SK-MEL-5 (cell line): ENCODE data around the gene PCDH18. TPM values are rescaled to one million over a fixed set of nuclear protein-coding genes. Genes with fewer than 3 reads are reported as not detected.
"Not testable (repeated sequence)": the region's sequence is repeated elsewhere in the genome, so short reads cannot be mapped to it uniquely, and the experiment has no call there.

Experiments used
- DNase-seq: peaks from one replicate; pipeline ENCODE4 v3.0.0-alpha.2; 2016; ENCODE audit warnings: low read depth, low spot score
- in situ Hi-C: cut with HindIII; loops from 2 replicates; pipeline ENCODE4 v1.10.0; 2016; ENCODE audit warnings: low sequenced_read_pairs, high pct_unique_total_duplicates, low pct_unique_long_range_greater_than_20kb
- total RNA-seq: library from RNA; depleted of rRNA; stranded (reverse); fragments of >200 nt; shearing (Covaris generic); gene quantifications from 2 replicates; pipeline ENCODE4 v1.2.3, GENCODE V29; 2014

Gene PCDH18
- total RNA-seq, 1 experiment from 2014 or later: 1.1 TPM

DNA sequence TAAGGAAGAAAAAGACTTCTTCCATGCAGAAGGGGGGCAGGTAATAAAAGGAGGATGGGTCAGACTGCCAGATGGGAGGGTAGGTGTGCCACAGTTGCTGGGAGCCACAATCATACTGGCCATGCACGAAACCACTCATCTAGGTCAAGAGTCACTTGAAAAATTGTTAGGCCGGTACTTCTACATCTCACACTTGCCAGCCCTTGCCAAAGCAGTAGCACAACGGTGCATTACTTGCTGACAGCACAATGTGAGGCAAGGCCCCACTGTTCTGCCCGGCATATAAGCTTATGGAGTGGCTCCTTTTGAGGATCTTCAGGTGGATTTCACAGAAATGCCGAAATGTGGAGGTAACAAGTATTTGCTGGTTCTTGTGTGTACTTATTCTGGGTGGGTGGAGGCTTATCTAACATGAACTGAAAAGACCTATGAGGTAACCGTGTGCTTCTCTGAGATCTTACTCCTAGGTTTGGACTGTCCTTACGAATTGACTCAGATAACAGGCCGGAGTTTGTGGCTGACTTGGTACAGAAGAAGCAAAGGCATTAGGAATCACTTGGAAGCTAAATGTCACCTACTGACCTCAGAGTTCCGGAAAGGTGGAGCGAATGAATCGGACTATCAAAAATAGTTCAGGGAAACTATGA is 48.9 kb downstream of the PCDH18 start:
- DNase-seq, in situ Hi-C loops: not testable (repeated sequence)

- in situ Hi-C loops, DNase-seq: not testable (repeated sequence)
These were observed 52.6 kb downstream of the PCDH18 start for GRCh38 chr4:137479657-137480056.

DNA sequence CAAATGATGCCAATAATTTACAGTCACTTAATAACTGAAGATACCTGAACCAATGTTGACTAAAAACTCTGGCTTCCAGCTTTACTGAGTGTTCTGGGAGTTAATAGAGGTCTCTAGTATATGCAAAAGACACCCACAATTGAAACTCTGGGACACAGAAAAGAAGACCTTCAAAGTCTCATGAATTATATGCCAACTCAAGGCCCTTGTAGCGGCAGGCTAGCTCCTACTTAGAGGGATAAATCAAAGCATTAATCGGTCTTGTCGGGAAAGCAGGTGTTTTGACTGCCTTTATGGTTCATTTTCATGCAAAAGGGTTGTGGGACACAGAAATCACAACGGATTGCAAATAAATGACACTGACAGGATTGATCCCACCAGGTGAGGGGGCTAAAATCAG is 55.9 kb downstream of the PCDH18 start:
- in situ Hi-C loops: no loop called here
- no peak for DNase-seq

- DNase-seq: no peak
- in situ Hi-C loops: no loop called here
These were observed 57.5 kb downstream of the PCDH18 start for GRCh38 chr4:137474711-137475301.

DNA sequence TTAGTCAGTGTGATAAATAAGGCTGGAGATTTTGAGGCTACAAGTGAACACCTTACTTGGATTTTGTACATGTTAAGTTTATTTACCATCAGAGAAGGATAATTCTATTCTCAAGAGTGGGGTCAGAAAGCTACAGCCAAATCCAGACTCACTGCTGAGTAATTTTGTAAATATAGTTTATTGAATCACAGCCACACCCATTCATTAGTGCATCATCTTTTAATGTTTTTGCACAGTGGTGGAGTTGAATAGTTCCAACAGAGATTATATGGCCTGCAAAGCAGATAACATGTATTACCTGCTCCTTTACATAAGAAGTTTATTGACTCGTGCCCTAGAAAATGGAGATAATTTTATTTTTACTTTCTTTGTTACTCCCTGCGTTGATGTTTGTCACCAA is 60.4 kb downstream of the PCDH18 start:
- in situ Hi-C loops: no loop called here
- DNase-seq: no peak

GRCh38 chr4:137471461-137471860 is 60.8 kb downstream of the PCDH18 start:
- in situ Hi-C loops: no loop called here
- DNase-seq: no peak

GRCh38 chr4:137470806-137471205 is 61.5 kb downstream of the PCDH18 start:
- in situ Hi-C loops: no loop called here
- DNase-seq: no peak
